Activated CD8-positive, alpha-beta memory T cell treated with anti-CD3 and anti-CD28 coated beads, Interleukin-2, amount 10 ng/mL, durations not matched to agents 7 days and 5 days (primary cell): ENCODE data around the gene MAN2A1. TPM values are rescaled to one million over a fixed set of nuclear protein-coding genes. Genes with fewer than 3 reads are reported as not detected.
"Not testable (repeated sequence)": the region's sequence is repeated elsewhere in the genome, so short reads cannot be mapped to it uniquely, and the experiment has no call there.

Source experiments
- ATAC-seq: fragments of 150-1000 bp; cut with Tn5 transposase; one replicate; pipeline ENCODE4 v1.10.0; 2021; ENCODE audit warnings: moderate library complexity
- CTCF ChIA-PET: fragments of 350-600 bp; sonication (Branson Sonifier 250); formaldehyde crosslinking; loops from one replicate; lab custom pipeline; 2021; ENCODE audit warnings: antibody characterized with exemption; lab: Charles Lee
- DNase-seq: peaks from one replicate; pipeline ENCODE4 v3.0.0-alpha.2; 2020
- H3K27ac Mint-ChIP-seq: one replicate; pipeline ENCODE4 v1.8.0; 2021; ENCODE audit warnings: mild to moderate bottlenecking, mixed read lengths
- H3K27me3 Mint-ChIP-seq: one replicate; pipeline ENCODE4 v1.8.0; 2021; ENCODE audit warnings: mixed read lengths
- H3K36me3 Mint-ChIP-seq: one replicate; pipeline ENCODE4 v1.8.0; 2021; ENCODE audit warnings: mild to moderate bottlenecking, mixed read lengths
- H3K4me1 Mint-ChIP-seq: one replicate; pipeline ENCODE4 v1.8.0; 2021; ENCODE audit warnings: mixed read lengths
- H3K4me3 Mint-ChIP-seq: one replicate; pipeline ENCODE4 v1.8.0; 2021; ENCODE audit warnings: mild to moderate bottlenecking, moderate library complexity, mixed read lengths
- H3K9me3 Mint-ChIP-seq: one replicate; pipeline ENCODE4 v1.8.0; 2022; ENCODE audit warnings: low read depth, mixed read lengths
- total RNA-seq, 2 experiments: library from RNA; stranded (reverse); gene quantifications; one replicate each; pipeline ENCODE4 v1.2.3, GENCODE V29; 2021

MAN2A1 gene
- total RNA-seq, 2 experiments from 2014 or later: 27.2 to 28.4 TPM

- Mint-ChIP-seq H3K9me3 (peaks cover 4% of the 10 kb centered on the region), H3K27me3 (no peaks in the 10 kb centered on the region), H3K27ac (no peak overlapping the region), H3K36me3 (peaks cover 40% of the 10 kb centered on the region), H3K4me1 (peaks cover 14% of the 10 kb centered on the region), H3K4me3 (no peak overlapping the region)
- CTCF ChIA-PET: no interaction called here
- DNase-seq (no peak), ATAC-seq (no peak)
Observed at GRCh38 chr5:109756543-109757185, 66.9 kb downstream of the MAN2A1 start.

GRCh38 chr5:109757490-109757889, 67.8 kb downstream of the MAN2A1 start:
- H3K36me3 Mint-ChIP-seq: peaks cover 39% of the 10 kb centered on the region
- no peak for ATAC-seq

GRCh38 chr5:109759306-109759705, 69.6 kb downstream of the MAN2A1 start:
- Mint-ChIP-seq H3K27ac (peak overlapping the region; percentile 10), H3K4me3 (no peak overlapping the region), H3K4me1 (peaks cover 14% of the 10 kb centered on the region), H3K9me3 (peaks cover 4% of the 10 kb centered on the region), H3K27me3 (no peaks in the 10 kb centered on the region), H3K36me3 (peaks cover 43% of the 10 kb centered on the region)
- no peak for ATAC-seq
- no peak for DNase-seq
- CTCF ChIA-PET: no interaction called here

More at GRCh38 chr5:109757490-109757889, 67.8 kb downstream of the MAN2A1 start:
- DNase-seq: no peak
- CTCF ChIA-PET: no interaction called here
- Mint-ChIP-seq H3K4me3 (no peak overlapping the region), H3K4me1 (peaks cover 14% of the 10 kb centered on the region), H3K27ac (peak overlapping the region; percentile 1), H3K9me3 (peaks cover 4% of the 10 kb centered on the region), H3K27me3 (no peaks in the 10 kb centered on the region)

GRCh38 chr5:109760130-109760529, 70.4 kb downstream of the MAN2A1 start:
- CTCF ChIA-PET, ATAC-seq, DNase-seq, H3K9me3 Mint-ChIP-seq, H3K27ac Mint-ChIP-seq, H3K4me3 Mint-ChIP-seq, H3K27me3 Mint-ChIP-seq: not testable (repeated sequence)
- Mint-ChIP-seq H3K4me1 (peaks cover 14% of the 10 kb centered on the region), H3K36me3 (peaks cover 45% of the 10 kb centered on the region)

- H3K36me3 Mint-ChIP-seq: peaks cover 33% of the 10 kb centered on the region
- CTCF ChIA-PET: no interaction called here
- H3K9me3 Mint-ChIP-seq: peaks cover 4% of the 10 kb centered on the region
- no peak overlapping the region for H3K27ac Mint-ChIP-seq
- H3K4me3 Mint-ChIP-seq: no peak overlapping the region
- peaks cover 14% of the 10 kb centered on the region for H3K4me1 Mint-ChIP-seq
- DNase-seq (no peak), ATAC-seq (no peak)
- no peaks in the 10 kb centered on the region for H3K27me3 Mint-ChIP-seq
Observed at GRCh38 chr5:109762821-109763220, 73.1 kb downstream of the MAN2A1 start.

- Mint-ChIP-seq H3K4me1 (no peaks in the 10 kb centered on the region), H3K4me3 (no peak overlapping the region), H3K27ac (no peak overlapping the region), H3K36me3 (peaks cover 32% of the 10 kb centered on the region), H3K9me3 (no peaks in the 10 kb centered on the region), H3K27me3 (no peaks in the 10 kb centered on the region)
- CTCF ChIA-PET: no interaction called here
- no peak for DNase-seq
- ATAC-seq: no peak
Observed at GRCh38 chr5:109767184-109767995, 77.7 kb downstream of the MAN2A1 start.

GRCh38 chr5:109767997-109768396, 78.3 kb downstream of the MAN2A1 start:
- H3K27me3 Mint-ChIP-seq: no peaks in the 10 kb centered on the region
- H3K4me1 Mint-ChIP-seq: no peaks in the 10 kb centered on the region
- ATAC-seq: no peak
- no peak overlapping the region for H3K4me3 Mint-ChIP-seq
- DNase-seq: no peak
- peaks cover 28% of the 10 kb centered on the region for H3K36me3 Mint-ChIP-seq
- no peak overlapping the region for H3K27ac Mint-ChIP-seq
- CTCF ChIA-PET: no interaction called here
- no peaks in the 10 kb centered on the region for H3K9me3 Mint-ChIP-seq

GRCh38 chr5:109769597-109770291, 80.0 kb downstream of the MAN2A1 start:
- H3K36me3 Mint-ChIP-seq: peaks cover 27% of the 10 kb centered on the region
- ATAC-seq: no peak
- no peak for DNase-seq
- no peak overlapping the region for H3K27ac Mint-ChIP-seq
- H3K27me3 Mint-ChIP-seq: no peaks in the 10 kb centered on the region
- no peaks in the 10 kb centered on the region for H3K9me3 Mint-ChIP-seq
- CTCF ChIA-PET: interaction anchor here (1.3 kb wide), 1 partner anchor 81 kb away, joined by 4 read pairs; no protein-coding TSS in a partner anchor
- H3K4me3 Mint-ChIP-seq: no peak overlapping the region
- no peaks in the 10 kb centered on the region for H3K4me1 Mint-ChIP-seq

GRCh38 chr5:109775130-109775529, 85.4 kb downstream of the MAN2A1 start:
- CTCF ChIA-PET: no interaction called here
- Mint-ChIP-seq H3K9me3 (no peaks in the 10 kb centered on the region), H3K27me3 (no peaks in the 10 kb centered on the region), H3K4me1 (no peaks in the 10 kb centered on the region), H3K27ac (no peak overlapping the region), H3K4me3 (no peak overlapping the region), H3K36me3 (peaks cover 21% of the 10 kb centered on the region)
- DNase-seq (no peak), ATAC-seq (no peak)

- Mint-ChIP-seq H3K9me3 (no peaks in the 10 kb centered on the region), H3K27ac (no peak overlapping the region), H3K4me1 (no peaks in the 10 kb centered on the region), H3K4me3 (no peak overlapping the region), H3K27me3 (no peaks in the 10 kb centered on the region), H3K36me3 (peaks cover 16% of the 10 kb centered on the region)
- DNase-seq: no peak
- CTCF ChIA-PET: no interaction called here
- no peak for ATAC-seq
Observed at GRCh38 chr5:109779036-109779735, 89.5 kb downstream of the MAN2A1 start.

- CTCF ChIA-PET: no interaction called here
Observed at GRCh38 chr5:109784687-109785086, 95.0 kb downstream of the MAN2A1 start.

GRCh38 chr5:109786206-109786855, 96.6 kb downstream of the MAN2A1 start:
- CTCF ChIA-PET: no interaction called here

More at GRCh38 chr5:109784687-109785086, 95.0 kb downstream of the MAN2A1 start:
- no peak for DNase-seq
- Mint-ChIP-seq H3K27me3 (no peaks in the 10 kb centered on the region), H3K4me3 (no peak overlapping the region), H3K9me3 (no peaks in the 10 kb centered on the region), H3K27ac (no peak overlapping the region), H3K36me3 (peaks cover 25% of the 10 kb centered on the region), H3K4me1 (peaks cover 14% of the 10 kb centered on the region)
- no peak for ATAC-seq

GRCh38 chr5:109788596-109788995, 98.9 kb downstream of the MAN2A1 start:
- no peak overlapping the region for H3K4me3 Mint-ChIP-seq
- ATAC-seq: peak; percentile 74

More at GRCh38 chr5:109786206-109786855, 96.6 kb downstream of the MAN2A1 start:
- Mint-ChIP-seq H3K27ac (no peak overlapping the region), H3K27me3 (no peaks in the 10 kb centered on the region), H3K36me3 (peaks cover 21% of the 10 kb centered on the region), H3K9me3 (no peaks in the 10 kb centered on the region), H3K4me1 (peaks cover 14% of the 10 kb centered on the region), H3K4me3 (no peak overlapping the region)
- ATAC-seq (no peak), DNase-seq (no peak)

More at GRCh38 chr5:109788596-109788995, 98.9 kb downstream of the MAN2A1 start:
- Mint-ChIP-seq H3K9me3 (peaks cover 2% of the 10 kb centered on the region), H3K36me3 (peaks cover 31% of the 10 kb centered on the region), H3K27me3 (no peaks in the 10 kb centered on the region), H3K4me1 (peaks cover 14% of the 10 kb centered on the region), H3K27ac (peak overlapping the region; percentile 63)
- CTCF ChIA-PET: no interaction called here
- no peak for DNase-seq
